GM21619 (cell line): ENCODE data around the gene CCDC70.
"Not testable (repeated sequence)": the region's sequence is repeated elsewhere in the genome, so short reads cannot be mapped to it uniquely, and the experiment has no call there.

Source experiments
- ATAC-seq: cut with Tn5 transposase; IDR thresholded peaks from one replicate; pipeline ENCODE4 v1.9.1; 2021; ENCODE audit not compliant: unreplicated experiment

CCDC70 gene

DNA sequence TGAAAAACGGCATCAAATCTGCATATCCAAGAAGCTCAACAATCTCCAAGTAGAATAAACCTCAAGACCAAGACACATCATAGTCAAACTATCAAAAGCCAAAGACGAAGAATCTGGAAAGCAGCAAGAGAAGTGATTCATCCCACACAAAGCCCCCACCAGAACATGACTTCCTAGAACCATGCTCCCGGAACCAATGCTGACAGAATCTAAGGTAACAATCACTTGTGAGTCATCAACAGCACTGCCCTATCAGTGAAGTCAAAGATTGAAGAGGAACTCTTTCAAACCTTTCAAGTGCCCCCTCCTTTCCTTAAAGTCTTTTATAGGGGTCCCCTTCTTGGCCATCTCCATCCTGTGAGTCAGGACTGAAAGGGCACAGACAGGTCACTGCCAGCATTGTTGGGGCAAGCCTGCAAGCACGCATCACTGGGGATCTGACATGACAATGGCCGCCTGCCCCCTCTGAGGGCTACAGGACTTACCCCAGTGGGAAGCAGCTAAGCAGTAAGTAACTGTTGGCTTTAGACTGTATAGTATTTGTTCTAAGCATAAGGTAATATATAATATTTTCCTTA, at the start of gene CCDC70:
Gene CCDC70, plus strand, starts transcription at position 247 of the 578 bp plus-strand sequence. CDS start 3,443 bp downstream, outside the sequence.
- ATAC-seq = no peak

DNA sequence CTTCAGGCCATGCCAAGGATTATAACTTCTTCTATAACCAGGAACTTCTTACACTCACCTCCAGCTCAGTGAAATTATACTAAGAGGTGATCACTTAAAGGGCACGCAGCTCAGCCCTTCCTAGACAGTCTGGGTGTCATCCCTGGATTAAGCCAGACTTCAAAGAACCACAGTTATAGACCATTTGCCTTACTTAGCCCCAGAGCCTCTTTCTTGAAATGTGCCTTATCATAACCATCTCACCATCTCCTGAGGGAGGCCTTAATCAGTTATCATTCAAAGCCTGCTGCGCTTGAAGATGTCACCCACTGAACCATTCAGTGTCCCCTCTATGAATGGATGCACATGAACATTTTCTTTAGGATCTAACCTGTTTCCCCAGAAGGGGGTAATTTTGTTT, 47.7 kb upstream of the CCDC70 start:
- ATAC-seq = no peak

DNA sequence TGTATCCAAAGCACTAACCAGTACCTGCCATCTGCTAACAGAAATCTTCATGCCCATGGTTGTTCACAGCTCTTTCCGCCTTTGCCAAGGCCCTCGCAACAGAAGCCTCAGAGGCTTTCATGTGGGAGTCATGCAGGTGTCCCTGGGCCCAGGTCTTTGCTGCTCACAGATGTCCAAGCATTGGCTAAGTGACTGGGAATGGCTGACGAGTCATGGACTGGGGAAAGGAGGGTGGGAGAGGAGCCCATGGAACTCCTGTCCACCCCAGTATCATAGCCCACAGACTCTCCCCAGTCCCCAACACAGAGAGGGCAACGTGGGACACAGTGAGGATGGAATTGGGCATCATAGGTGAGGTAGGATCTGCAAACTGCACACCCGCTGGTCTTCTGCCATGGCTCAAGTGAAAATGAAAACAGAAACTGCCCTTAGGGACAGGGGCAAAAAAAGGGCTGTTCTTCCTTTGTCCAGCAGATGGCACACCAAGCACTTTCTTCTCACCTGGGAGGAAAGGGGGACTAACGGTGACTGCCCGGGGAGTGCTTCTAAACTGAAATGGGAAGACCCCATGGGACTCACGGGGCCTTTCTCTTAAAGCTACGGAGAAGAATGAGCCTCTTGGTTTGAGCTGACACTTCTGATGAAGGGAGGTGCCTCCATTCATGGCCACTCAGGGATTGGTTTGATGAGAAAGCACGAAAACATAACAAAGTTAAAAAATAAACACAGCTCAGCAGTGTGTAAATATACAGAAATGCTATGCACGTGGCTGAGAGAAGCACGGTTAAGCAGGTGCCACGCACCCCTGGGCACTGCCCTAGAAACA, 46.7 kb upstream of the CCDC70 start:
- ATAC-seq = peak; percentile 74

DNA sequence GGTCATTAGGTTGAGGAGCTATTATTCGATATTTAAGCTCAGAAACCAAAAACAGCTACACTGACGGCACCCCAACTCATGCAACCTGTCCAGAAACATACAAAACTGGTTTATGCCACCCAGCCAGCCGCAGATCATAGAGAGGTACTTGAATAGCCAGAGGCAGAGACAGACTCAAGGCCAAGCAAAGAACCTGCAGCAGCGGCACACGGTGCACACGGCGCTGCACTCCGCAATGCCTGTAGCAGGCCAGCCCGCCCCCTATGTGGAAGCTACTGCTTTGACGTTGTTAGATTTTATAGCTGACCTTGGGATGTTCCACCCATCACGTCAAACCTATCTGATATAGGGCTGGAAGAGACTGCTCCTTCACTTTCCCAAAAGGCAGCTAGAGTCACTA, 45.9 kb upstream of the CCDC70 start:
- ATAC-seq = no peak

DNA sequence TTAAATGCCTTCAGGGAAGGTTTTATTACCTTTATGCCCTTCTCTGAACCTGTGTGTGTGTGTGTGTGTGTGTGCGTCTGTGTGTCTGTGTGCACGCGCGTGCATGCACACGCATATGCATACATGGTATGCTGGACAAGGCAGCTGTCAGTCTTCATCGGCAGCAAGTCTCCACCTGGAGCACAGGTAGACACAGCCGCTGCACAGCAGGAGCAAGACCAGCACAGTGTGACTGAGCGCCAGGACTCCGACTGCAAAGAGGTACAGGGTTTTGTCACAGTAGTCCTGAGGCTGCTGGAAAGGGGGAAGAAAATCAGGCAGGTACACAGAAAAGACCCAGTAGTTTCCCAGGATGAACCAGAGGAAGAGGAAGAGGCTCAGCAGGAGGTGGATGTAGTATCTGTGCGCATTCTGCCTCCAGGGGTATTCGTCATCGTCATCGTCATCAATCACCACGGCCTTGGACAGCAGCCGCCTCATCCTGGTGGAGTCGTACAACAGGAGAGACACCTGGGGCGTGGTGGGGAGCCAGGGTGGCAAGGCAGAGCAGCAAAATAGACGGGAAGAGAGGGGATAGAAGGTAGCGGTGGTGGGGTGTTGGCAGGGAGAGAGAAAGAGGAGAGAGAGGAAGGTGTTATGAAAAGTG, 45.0 kb upstream of the CCDC70 start:
- ATAC-seq = no peak

- no peak for ATAC-seq
Measured at GRCh38 chr13:51817717-51818116, 44.1 kb upstream of the CCDC70 start.

- ATAC-seq = no peak
Measured at GRCh38 chr13:51818276-51818675, 43.5 kb upstream of the CCDC70 start.

- ATAC-seq = peak; percentile 38
Measured at GRCh38 chr13:51818781-51819511, 42.8 kb upstream of the CCDC70 start.

DNA sequence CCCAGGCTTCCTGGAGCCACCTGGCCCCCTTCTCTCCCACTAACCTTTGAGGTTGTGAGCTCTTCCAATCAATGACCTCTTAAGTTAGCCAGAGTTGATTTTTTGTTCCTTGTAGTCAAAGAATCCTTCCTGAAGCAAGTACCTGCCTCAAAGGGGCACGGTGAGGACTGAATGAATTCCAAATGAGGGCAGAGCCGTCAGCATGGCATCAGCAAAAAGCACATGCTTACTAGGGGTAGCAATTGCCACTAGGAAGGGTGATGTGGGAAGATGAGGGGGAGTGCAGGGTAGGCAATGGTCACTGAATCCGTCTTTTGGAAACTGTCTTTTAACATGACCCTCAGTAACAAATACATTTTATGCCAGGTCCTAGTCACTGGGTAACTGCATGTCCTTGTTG, 42.2 kb upstream of the CCDC70 start:
- no peak for ATAC-seq

DNA sequence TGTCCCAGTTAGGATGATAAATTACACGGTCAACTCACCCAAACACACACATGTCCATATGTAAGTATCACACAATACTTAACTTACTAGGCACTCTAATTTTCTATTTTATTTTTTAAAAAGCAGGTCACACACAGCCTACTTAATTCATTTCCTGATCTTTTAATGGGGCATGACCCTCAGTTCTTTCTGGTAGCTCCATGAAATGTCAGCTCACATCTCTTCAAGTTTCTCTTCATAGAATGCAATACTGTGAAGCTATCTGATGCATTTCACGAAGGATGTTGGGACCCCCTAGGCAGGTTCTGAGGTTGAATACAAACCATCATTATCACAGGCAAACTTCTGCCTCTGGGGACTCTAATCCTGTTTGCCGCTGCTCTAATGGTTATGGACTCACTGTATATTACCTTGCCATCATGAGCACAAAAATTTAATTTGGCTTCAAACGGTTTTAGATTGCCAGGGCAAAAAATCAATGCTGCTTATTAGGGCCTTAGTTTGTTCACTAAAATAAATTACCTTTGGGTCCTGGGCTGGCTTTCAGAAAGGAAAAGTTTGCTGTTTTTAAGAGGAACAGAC, 41.7 kb upstream of the CCDC70 start:
- ATAC-seq = no peak

DNA sequence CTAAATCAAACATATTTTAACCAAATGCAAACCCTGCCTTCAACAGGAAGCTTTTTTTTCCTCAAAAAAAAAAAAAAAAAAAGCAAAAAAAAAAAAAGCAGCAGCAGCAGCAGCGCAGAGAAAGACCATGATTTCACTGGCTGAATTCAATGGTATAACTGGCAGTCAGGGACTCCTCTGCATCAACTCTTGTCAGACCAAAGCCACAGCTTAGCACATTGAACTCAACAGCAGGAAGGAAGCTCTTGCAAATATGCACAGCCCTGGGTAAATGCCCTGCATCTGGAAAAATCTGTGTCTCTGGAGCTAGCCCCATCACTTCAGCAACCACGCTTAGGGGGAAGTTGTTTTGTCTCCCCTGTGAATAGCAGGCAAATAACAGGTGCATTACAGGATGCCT, 40.2 kb upstream of the CCDC70 start:
- ATAC-seq = no peak

- no peak for ATAC-seq
Measured at GRCh38 chr13:51822106-51822815, 39.5 kb upstream of the CCDC70 start.

DNA sequence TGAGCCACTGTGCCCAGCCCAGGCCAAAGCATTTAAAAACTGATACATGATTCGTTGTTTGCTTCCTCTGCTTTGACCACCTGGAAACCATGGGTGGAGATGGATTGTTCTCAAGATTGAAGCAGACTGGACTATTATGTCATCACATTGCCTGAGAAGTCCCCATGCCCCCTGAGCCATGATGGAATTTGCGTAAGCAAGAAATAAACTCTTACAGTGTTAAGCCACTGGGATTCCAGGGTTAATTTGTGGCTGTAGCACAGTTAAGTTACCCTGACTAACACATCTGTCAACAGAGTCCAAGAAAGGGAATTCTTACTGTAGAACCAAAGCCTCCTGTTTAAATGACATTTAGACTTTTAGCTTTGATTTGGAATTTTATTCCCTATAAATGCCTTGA, 38.4 kb upstream of the CCDC70 start:
- ATAC-seq = no peak

GRCh38 chr13:51823863-51824262, 37.9 kb upstream of the CCDC70 start:
- no peak for ATAC-seq

- not testable (repeated sequence) for ATAC-seq
Measured at GRCh38 chr13:51824712-51825111, 37.1 kb upstream of the CCDC70 start.

GRCh38 chr13:51825165-51825592, 36.6 kb upstream of the CCDC70 start:
- no peak for ATAC-seq

GRCh38 chr13:51825681-51826254, 36.0 kb upstream of the CCDC70 start:
- ATAC-seq = no peak

DNA sequence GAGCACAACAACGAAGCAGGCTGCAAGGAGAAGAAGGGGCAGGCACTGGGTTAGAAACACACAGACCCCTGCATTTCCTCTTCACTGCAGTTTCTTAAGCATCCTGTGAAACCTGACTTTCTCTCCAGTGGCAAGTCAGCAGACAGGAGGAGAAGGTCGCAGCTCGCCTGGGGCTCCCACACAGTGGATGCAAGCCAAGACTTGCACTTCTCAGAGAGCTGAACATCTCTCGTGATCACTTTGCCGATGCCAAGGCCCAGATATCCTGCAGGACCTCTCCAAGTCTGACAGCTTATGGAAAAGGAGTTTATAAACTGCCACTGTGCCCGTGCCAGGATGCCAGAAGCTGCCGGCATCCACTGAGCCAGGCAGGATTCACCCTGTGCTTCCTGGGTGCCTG, 35.2 kb upstream of the CCDC70 start:
- no peak for ATAC-seq

DNA sequence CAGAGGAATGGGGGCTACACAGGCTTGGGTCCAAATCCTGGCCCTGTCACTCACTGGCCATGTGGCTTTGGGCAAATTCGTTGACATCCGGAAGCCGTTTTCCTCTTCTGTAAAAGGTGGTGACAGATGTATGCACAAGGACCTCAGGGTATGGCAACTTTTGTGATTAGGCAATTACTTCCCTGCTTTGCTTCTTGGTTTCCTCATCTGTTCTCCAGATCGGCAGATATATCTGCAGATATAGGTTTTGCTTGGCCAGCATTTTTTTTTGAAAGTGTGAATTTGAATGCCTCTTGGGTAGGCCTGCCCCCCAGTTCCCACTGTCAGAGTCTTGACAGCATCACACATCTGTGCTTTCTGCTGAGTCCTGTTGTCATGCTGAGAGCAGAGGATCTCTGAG, 34.5 kb upstream of the CCDC70 start:
- no peak for ATAC-seq
